NB4 (cell line): Measurements from ENCODE around the gene FOLR2.

Experiments used
- CTCF ChIP-seq: IDR thresholded peaks from one replicate; pipeline ENCODE4 v1.5.1; 2012; ENCODE audit warnings: low read depth, low read length
- POLR2A ChIP-seq: IDR thresholded peaks from 2 replicates; pipeline ENCODE4 v1.6.1; 2011; ENCODE audit warnings: mild to moderate bottlenecking; ENCODE audit not compliant: insufficient read length; ENCODE audit errors: extremely low read depth
- TF ChIP-seq, protein P1 (sequence below): IDR thresholded peaks from 2 replicates; pipeline ENCODE4 v1.6.1; 2011; ENCODE audit warnings: low read depth, low read length

- TF ChIP-seq CTCF (no peak), POLR2A (no peak)
- TF ChIP-seq, protein P1, sequence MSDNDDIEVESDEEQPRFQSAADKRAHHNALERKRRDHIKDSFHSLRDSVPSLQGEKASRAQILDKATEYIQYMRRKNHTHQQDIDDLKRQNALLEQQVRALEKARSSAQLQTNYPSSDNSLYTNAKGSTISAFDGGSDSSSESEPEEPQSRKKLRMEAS: no peak
These were observed 41.0 kb downstream of the FOLR2 start for GRCh38 chr11:72257570-72257969.
